B cell (primary cell): ENCODE measurements around the gene OR14I1. TPM values are rescaled to one million over a fixed set of nuclear protein-coding genes. Genes with fewer than 3 reads are reported as not detected.
A peak's percentile ranks its signal among the peaks of the same experiment; 100 is the strongest.

Source experiments
- ATAC-seq: fragments of 200-7000 bp; cut with Tn5 transposase; one replicate; pipeline ENCODE4 v1.10.0; 2021; ENCODE audit warnings: low read depth, mild to moderate bottlenecking, moderate number of reproducible peaks, moderate library complexity
- CTCF ChIA-PET: fragments of 350-600 bp; sonication (Branson Sonifier 250); formaldehyde crosslinking; loops from one replicate; lab custom pipeline; 2021; ENCODE audit warnings: antibody characterized with exemption, inconsistent platforms; lab: Charles Lee
- POLR2A ChIA-PET: fragments of 350-600 bp; sonication (Branson Sonifier 250); formaldehyde crosslinking; loops from one replicate; lab custom pipeline; 2021; ENCODE audit warnings: antibody characterized with exemption; lab: Charles Lee
- DNase-seq: peaks from one replicate; pipeline ENCODE4 v3.0.0; 2013
- H2AFZ ChIP-seq: 2 replicates; pipeline ENCODE4 v1.6.1; 2012; ENCODE audit warnings: mild to moderate bottlenecking, low read depth, low read length; ENCODE audit not compliant: insufficient read depth, poor library complexity, severe bottlenecking
- H3K27ac ChIP-seq, 2 donors: 1 replicate in 1 of 2; 2 replicates in 1 of 2; pipeline ENCODE4 v1.5.1; 2012 to 2013; ENCODE audit warnings: low read length in 2 of 2, mild to moderate bottlenecking in 2 of 2, moderate library complexity in 1 of 2
- H3K27me3 ChIP-seq, 4 experiments: fragments of 200-600 bp in 1 of 4; sonication (generic) in 1 of 4; replicated peaks in 1 of 4; 1 replicate in 2 of 4; 2 replicates in 2 of 4; pipeline versions ENCODE4 v1.6.1 to v1.7.0; 2013 to 2016; ENCODE audit warnings: low read length in 3 of 4, mild to moderate bottlenecking in 2 of 4, mixed read lengths in 1 of 4, moderate library complexity in 1 of 4; ENCODE audit not compliant: insufficient read depth in 4 of 4, control insufficient read depth in 3 of 4; ENCODE audit errors: control extremely low read depth in 1 of 4
- H3K36me3 ChIP-seq, 2 experiments: replicated peaks in 1 of 2; 1 replicate in 1 of 2; 2 replicates in 1 of 2; pipeline versions ENCODE4 v1.6.1 to v1.7.1; 2013; ENCODE audit warnings: low read length in 1 of 2; ENCODE audit not compliant: insufficient read depth in 2 of 2, control insufficient read depth in 1 of 2; ENCODE audit errors: control extremely low read depth in 1 of 2, extremely low read depth in 1 of 2
- H3K4me1 ChIP-seq, 2 donors: fragments of 200-600 bp in 1 of 2; sonication (generic) in 1 of 2; 1 replicate in 1 of 2; 2 replicates in 1 of 2; pipeline versions ENCODE4 v1.5.1 to v1.6.1; 2013 to 2017; ENCODE audit warnings: low read length in 2 of 2; ENCODE audit not compliant: control insufficient read depth in 2 of 2, insufficient read depth in 2 of 2
- H3K4me2 ChIP-seq: replicated peaks from 2 replicates; pipeline ENCODE3; 2012; ENCODE audit warnings: mild to moderate bottlenecking, low read depth, low read length; ENCODE audit not compliant: poor library complexity, severe bottlenecking
- H3K4me3 ChIP-seq, 5 experiments: fragments of 200-600 bp in 1 of 5; sonication (generic) in 1 of 5; 1 replicate in 3 of 5; 2 replicates in 2 of 5; pipeline versions ENCODE4 v1.5.1 to v1.7.0; 2011 to 2016; ENCODE audit warnings: low read length in 4 of 5, mild to moderate bottlenecking in 4 of 5, low read depth in 2 of 5, control low read depth in 1 of 5, moderate library complexity in 1 of 5; ENCODE audit not compliant: insufficient read depth in 1 of 5; ENCODE audit errors: control extremely low read depth in 1 of 5, extremely low read depth in 1 of 5
- H3K79me2 ChIP-seq: fragments of 200-600 bp; sonication (generic); one replicate; pipeline ENCODE4 v1.6.0; 2016; ENCODE audit warnings: low read length; ENCODE audit not compliant: control insufficient read depth, insufficient read depth
- H3K9ac ChIP-seq: fragments of 200-600 bp; sonication (generic); 2 replicates; pipeline ENCODE4 v1.6.1; 2017; ENCODE audit warnings: mild to moderate bottlenecking, low read length, moderate library complexity
- H3K9me3 ChIP-seq, 3 donors: one replicate each; pipeline versions ENCODE4 v1.6.1 to v1.7.1; 2013; ENCODE audit warnings: low read length in 2 of 3; ENCODE audit not compliant: control insufficient read depth in 2 of 3, insufficient read depth in 1 of 3; ENCODE audit errors: control extremely low read depth in 1 of 3
- H4K20me1 ChIP-seq: 2 replicates; pipeline ENCODE4 v1.6.0; 2012; ENCODE audit warnings: mild to moderate bottlenecking, low read length; ENCODE audit not compliant: insufficient read depth, control insufficient read depth, poor library complexity, severe bottlenecking
- H3K27ac Mint-ChIP-seq: one replicate; pipeline ENCODE4 v1.8.0; 2021; ENCODE audit warnings: mixed read lengths
- H3K27me3 Mint-ChIP-seq: one replicate; pipeline ENCODE4 v1.8.0; 2021; ENCODE audit warnings: mixed read lengths
- H3K4me1 Mint-ChIP-seq: one replicate; pipeline ENCODE4 v1.8.0; 2021; ENCODE audit warnings: mixed read lengths
- H3K4me3 Mint-ChIP-seq: one replicate; pipeline ENCODE4 v1.8.0; 2021; ENCODE audit warnings: mixed read lengths
- H3K9me3 Mint-ChIP-seq: one replicate; pipeline ENCODE4 v1.8.0; 2022; ENCODE audit warnings: mixed read lengths; ENCODE audit not compliant: insufficient read depth
- EZH2 ChIP-seq: IDR thresholded peaks from 2 replicates; pipeline ENCODE4 v1.6.1; 2012; ENCODE audit warnings: borderline replicate concordance, low read depth, mild to moderate bottlenecking, moderate library complexity, low read length; ENCODE audit not compliant: insufficient read depth, poor library complexity, severe bottlenecking
- WGBS: methylation state at CpG from one replicate; pipeline ENCODE4 v1.1.5; 2013; ENCODE audit warnings: missing lambda C conversion rate; ENCODE audit not compliant: insufficient coverage; 5-methylcytosine and 5-hydroxymethylcytosine counted together
- intact Hi-C: fragments of 100-400 bp; cut with micrococcal nuclease; formaldehyde crosslinking; loops from one replicate; pipeline ENCODE4 v1.10.0; 2022
- polyA plus RNA-seq: library from polyadenylated mRNA; depleted of rRNA; stranded (reverse); fragments of >200 nt; gene quantifications from 2 replicates; pipeline ENCODE4 v1.2.3, GENCODE V29; 2012
- total RNA-seq, 2 donors: library from RNA; stranded (reverse); fragments of 120-200 nt in 1 of 2; gene quantifications; 1 replicate in 1 of 2; 2 replicates in 1 of 2; pipeline versions ENCODE4 v1.2.3 to v1.2.4, GENCODE V29; 2013 to 2022
- TF ChIP-seq, protein P1 (sequence below): fragments of 200-600 bp; IDR thresholded peaks from one replicate; pipeline ENCODE4 v1.8.0; 2022; ENCODE audit warnings: antibody characterized with exemption, mild to moderate bottlenecking

Gene OR14I1
- total and polyA plus RNA-seq, 2 donors (not counting 1 experiment from before 2014, with no cell fraction given) = not detected

DNA sequence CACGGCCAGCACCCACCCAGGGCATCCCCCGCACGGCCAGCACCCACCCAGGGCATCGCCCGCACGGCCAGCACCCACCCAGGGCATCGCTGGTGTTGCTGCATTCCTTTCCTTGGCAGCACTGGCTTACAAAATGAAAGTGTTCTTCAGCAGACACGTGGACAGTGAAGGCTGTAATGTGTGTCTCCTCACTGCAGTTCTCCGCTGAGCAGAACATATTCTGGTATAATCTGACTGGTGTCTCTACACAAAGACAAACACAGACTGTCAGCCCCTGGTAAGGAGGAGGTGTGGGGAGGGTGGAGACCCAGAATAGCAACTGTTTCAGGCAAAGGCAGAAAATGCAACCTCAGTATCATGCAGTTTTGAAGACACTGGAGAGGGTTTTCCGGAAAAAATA, 45.6 kb upstream of the OR14I1 start:
- Histone ChIP-seq H3K9me3 (peaks cover 0 to 1% (median 0%) of the 10 kb centered on the region in 3 donors), H3K27me3 (no peaks in the 10 kb centered on the region), H3K9ac (no peak overlapping the region), H3K36me3 (no peaks in the 10 kb centered on the region), H3K4me1 (peaks cover 0 to 12% of the 10 kb centered on the region in 2 donors), H4K20me1 (no peaks in the 10 kb centered on the region), H3K4me2 (no peak overlapping the region), H3K79me2 (no peaks in the 10 kb centered on the region), H2AFZ (no peak overlapping the region), H3K4me3 (no peak overlapping the region), H3K27ac (no peak overlapping the region)
- H3K4me1 Mint-ChIP-seq = peaks cover 19% of the 10 kb centered on the region
- ChIA-PET POLR2A (no interaction called here), CTCF (no interaction called here)
- TF ChIP-seq, protein P1, sequence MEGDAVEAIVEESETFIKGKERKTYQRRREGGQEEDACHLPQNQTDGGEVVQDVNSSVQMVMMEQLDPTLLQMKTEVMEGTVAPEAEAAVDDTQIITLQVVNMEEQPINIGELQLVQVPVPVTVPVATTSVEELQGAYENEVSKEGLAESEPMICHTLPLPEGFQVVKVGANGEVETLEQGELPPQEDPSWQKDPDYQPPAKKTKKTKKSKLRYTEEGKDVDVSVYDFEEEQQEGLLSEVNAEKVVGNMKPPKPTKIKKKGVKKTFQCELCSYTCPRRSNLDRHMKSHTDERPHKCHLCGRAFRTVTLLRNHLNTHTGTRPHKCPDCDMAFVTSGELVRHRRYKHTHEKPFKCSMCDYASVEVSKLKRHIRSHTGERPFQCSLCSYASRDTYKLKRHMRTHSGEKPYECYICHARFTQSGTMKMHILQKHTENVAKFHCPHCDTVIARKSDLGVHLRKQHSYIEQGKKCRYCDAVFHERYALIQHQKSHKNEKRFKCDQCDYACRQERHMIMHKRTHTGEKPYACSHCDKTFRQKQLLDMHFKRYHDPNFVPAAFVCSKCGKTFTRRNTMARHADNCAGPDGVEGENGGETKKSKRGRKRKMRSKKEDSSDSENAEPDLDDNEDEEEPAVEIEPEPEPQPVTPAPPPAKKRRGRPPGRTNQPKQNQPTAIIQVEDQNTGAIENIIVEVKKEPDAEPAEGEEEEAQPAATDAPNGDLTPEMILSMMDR = no peak
- no peak for TF ChIP-seq EZH2
- 94% methylated on average over 5 of the region's 10 CpGs for WGBS
- H3K27ac Mint-ChIP-seq = no peak overlapping the region
- peaks cover 3% of the 10 kb centered on the region for H3K27me3 Mint-ChIP-seq
- ATAC-seq (no peak), DNase-seq (no peak)
- H3K9me3 Mint-ChIP-seq = no peaks in the 10 kb centered on the region
- intact Hi-C loops = no loop called here
- no peak overlapping the region for H3K4me3 Mint-ChIP-seq

DNA sequence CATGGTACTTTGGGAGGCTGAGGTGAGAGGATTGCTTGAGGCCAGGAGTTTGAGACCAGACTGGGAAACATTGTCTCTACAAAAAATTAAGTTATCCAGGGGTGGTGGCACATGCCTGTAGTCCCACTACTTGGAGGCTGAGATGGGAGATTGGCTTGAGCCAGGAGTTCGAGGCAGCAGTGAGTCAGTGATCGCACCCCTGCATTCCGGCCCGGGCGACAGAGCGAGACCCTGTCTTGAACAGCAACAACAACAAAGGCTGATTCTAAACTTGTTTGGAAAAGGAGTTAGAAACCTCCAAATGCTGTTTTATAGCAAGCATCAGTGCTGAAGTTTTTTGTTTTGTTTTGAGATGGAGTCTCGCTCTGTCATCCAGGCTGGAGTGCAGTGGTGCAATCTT, 38.3 kb upstream of the OR14I1 start:
- CTCF ChIA-PET = interaction anchor here (1.2 kb wide), 1 partner anchor 118 kb away, joined by 4 read pairs; no protein-coding TSS in a partner anchor

More for the DNA sequence above, 38.3 kb upstream of the OR14I1 start:
- Histone ChIP-seq H4K20me1 (no peaks in the 10 kb centered on the region), H3K9ac (no peak overlapping the region), H3K36me3 (no peaks in the 10 kb centered on the region), H3K79me2 (no peaks in the 10 kb centered on the region), H3K4me1 (no peaks in the 10 kb centered on the region), H3K4me3 (peak overlapping the region in 1 of 5 experiments; percentile 60), H3K9me3 (peaks cover 0 to 13% (median 0%) of the 10 kb centered on the region in 3 donors), H3K4me2 (no peak overlapping the region), H3K27ac (no peak overlapping the region), H3K27me3 (no peaks in the 10 kb centered on the region), H2AFZ (no peak overlapping the region)
- no peak for DNase-seq
- Mint-ChIP-seq H3K27me3 (peaks cover 3% of the 10 kb centered on the region), H3K27ac (no peak overlapping the region), H3K4me3 (no peak overlapping the region), H3K9me3 (no peaks in the 10 kb centered on the region), H3K4me1 (peaks cover 6% of the 10 kb centered on the region)
- intact Hi-C loops = no loop called here
- POLR2A ChIA-PET = no interaction called here
- no peak for TF ChIP-seq EZH2
- TF ChIP-seq, protein P1 = no peak
- 97% methylated on average over 7 of the region's 7 CpGs for WGBS
- ATAC-seq = no peak
